HL-60 (cell line): Measurements from ENCODE around the gene THY1.

Experiments used
- SPI1 ChIP-seq: IDR thresholded peaks from 2 replicates; pipeline ENCODE4 v1.6.1; 2012; ENCODE audit warnings: low read depth, mild to moderate bottlenecking, borderline replicate concordance
- TF ChIP-seq, protein P1 (sequence below): IDR thresholded peaks from one replicate; pipeline ENCODE4 v1.5.1; 2011; ENCODE audit warnings: low read length, control low read depth, inconsistent platforms; ENCODE audit not compliant: insufficient read depth
- TF ChIP-seq, protein P2 (sequence below): IDR thresholded peaks from 2 replicates; pipeline ENCODE4 v1.6.1; 2012; ENCODE audit warnings: low read depth; ENCODE audit not compliant: insufficient replicate concordance

DNA sequence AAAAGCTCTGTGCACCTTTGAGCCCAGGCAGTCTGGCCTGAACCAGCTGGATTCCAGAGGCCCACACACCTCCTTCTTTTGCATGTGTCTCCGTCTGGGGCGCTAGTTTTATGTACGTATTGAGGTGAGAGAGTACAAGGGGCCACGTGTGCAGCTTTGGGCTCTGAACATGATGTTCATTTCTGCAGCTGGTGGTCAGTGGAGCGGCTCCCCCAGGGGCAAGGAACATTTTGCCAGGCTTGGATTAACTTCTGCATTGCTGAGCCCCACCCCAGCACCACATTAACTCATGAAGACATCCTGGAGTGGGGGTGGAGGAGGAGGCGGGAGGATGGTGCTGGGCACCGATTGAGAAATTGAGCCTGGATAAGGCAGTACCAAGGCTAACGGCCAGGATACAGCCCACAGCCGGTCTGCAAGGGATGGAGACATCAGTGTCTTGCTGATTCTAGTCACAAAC is 55.3 kb downstream of the THY1 start:
- TF ChIP-seq, protein P1, sequence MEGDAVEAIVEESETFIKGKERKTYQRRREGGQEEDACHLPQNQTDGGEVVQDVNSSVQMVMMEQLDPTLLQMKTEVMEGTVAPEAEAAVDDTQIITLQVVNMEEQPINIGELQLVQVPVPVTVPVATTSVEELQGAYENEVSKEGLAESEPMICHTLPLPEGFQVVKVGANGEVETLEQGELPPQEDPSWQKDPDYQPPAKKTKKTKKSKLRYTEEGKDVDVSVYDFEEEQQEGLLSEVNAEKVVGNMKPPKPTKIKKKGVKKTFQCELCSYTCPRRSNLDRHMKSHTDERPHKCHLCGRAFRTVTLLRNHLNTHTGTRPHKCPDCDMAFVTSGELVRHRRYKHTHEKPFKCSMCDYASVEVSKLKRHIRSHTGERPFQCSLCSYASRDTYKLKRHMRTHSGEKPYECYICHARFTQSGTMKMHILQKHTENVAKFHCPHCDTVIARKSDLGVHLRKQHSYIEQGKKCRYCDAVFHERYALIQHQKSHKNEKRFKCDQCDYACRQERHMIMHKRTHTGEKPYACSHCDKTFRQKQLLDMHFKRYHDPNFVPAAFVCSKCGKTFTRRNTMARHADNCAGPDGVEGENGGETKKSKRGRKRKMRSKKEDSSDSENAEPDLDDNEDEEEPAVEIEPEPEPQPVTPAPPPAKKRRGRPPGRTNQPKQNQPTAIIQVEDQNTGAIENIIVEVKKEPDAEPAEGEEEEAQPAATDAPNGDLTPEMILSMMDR: no peak
- TF ChIP-seq, protein P2, sequence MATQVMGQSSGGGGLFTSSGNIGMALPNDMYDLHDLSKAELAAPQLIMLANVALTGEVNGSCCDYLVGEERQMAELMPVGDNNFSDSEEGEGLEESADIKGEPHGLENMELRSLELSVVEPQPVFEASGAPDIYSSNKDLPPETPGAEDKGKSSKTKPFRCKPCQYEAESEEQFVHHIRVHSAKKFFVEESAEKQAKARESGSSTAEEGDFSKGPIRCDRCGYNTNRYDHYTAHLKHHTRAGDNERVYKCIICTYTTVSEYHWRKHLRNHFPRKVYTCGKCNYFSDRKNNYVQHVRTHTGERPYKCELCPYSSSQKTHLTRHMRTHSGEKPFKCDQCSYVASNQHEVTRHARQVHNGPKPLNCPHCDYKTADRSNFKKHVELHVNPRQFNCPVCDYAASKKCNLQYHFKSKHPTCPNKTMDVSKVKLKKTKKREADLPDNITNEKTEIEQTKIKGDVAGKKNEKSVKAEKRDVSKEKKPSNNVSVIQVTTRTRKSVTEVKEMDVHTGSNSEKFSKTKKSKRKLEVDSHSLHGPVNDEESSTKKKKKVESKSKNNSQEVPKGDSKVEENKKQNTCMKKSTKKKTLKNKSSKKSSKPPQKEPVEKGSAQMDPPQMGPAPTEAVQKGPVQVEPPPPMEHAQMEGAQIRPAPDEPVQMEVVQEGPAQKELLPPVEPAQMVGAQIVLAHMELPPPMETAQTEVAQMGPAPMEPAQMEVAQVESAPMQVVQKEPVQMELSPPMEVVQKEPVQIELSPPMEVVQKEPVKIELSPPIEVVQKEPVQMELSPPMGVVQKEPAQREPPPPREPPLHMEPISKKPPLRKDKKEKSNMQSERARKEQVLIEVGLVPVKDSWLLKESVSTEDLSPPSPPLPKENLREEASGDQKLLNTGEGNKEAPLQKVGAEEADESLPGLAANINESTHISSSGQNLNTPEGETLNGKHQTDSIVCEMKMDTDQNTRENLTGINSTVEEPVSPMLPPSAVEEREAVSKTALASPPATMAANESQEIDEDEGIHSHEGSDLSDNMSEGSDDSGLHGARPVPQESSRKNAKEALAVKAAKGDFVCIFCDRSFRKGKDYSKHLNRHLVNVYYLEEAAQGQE: no peak
- no peak for TF ChIP-seq SPI1
